BLaER1 treated with 17β-estradiol and CSF1 and Interleukin-3, amounts not matched to agents 10 nM and 100 nM (cell line): ENCODE results near the gene VCX3B.
"Not testable (repeated sequence)": the region's sequence is repeated elsewhere in the genome, so short reads cannot be mapped to it uniquely, and the experiment has no call there.

Experiments used
- H3K27ac ChIP-seq, 11 experiments: shearing (Covaris generic); formaldehyde crosslinking; 2 replicates each; pipeline ENCODE4 v1.8.1; 2022
- H3K27me3 ChIP-seq, 11 experiments: shearing (Covaris generic); formaldehyde crosslinking; 2 replicates each; pipeline ENCODE4 v1.8.1; 2022
- H3K36me3 ChIP-seq, 11 experiments: shearing (Covaris generic); formaldehyde crosslinking; 2 replicates each; pipeline ENCODE4 v1.8.1; 2022
- H3K4me1 ChIP-seq, 10 experiments: shearing (Covaris generic); formaldehyde crosslinking; 2 replicates each; pipeline ENCODE4 v1.8.1; 2022
- H3K4me2 ChIP-seq, 11 experiments: shearing (Covaris generic); formaldehyde crosslinking; 2 replicates each; pipeline ENCODE4 v1.8.1; 2022
- H3K4me3 ChIP-seq, 10 experiments: shearing (Covaris generic); formaldehyde crosslinking; 2 replicates each; pipeline ENCODE4 v1.8.1; 2022
- H3K9ac ChIP-seq, 11 experiments: shearing (Covaris generic); formaldehyde crosslinking; 2 replicates each; pipeline ENCODE4 v1.8.1; 2022
- H3K9me3 ChIP-seq, 11 experiments: shearing (Covaris generic); formaldehyde crosslinking; replicated peaks in 1 of 11; 2 replicates each; pipeline ENCODE4 v1.8.1; 2022
- H4K20me1 ChIP-seq, 11 experiments: shearing (Covaris generic); formaldehyde crosslinking; 2 replicates each; pipeline ENCODE4 v1.8.1; 2022
- Cebpa-rat ChIP-seq, 11 experiments: shearing (Covaris generic); IDR thresholded peaks; 2 replicates each; pipeline ENCODE4 v1.8.1; 2022

VCX3B gene

DNA sequence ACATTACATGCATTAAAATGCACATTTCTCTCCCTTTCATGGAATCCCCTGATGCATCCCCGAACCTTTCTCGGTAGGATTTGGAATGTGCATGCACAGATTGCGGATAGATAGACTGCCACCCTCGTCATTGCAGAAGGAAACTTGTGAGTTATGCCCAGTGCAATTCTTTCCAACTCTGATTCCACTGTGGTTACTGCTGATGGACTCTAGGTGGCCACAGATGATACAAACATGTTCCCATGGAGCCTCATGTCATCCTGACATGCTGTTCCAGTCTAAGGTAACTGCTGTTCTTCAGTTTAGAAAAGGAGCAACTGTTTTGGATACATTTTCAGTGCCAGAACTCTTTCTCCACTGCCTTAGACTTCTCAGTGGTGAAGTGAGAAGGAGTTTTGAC is 9.1 kb upstream of the VCX3B start:
- H3K4me1 ChIP-seq = peaks cover 0 to 6% (median 0%) of the 10 kb centered on the region in 10 experiments; a peak in 3 of 20 replicates
- H4K20me1 ChIP-seq = no peaks in the 10 kb centered on the region
- no peak overlapping the region for H3K4me2 ChIP-seq
- TF ChIP-seq Cebpa-rat (IDR thresholded peaks at IDR 0.05) = no peak
- H3K27ac ChIP-seq = no peak overlapping the region
- no peak overlapping the region for H3K4me3 ChIP-seq
- peaks cover 9 to 19% (median 14%) of the 10 kb centered on the region in 11 experiments; a peak in 21 of 22 replicates for H3K9me3 ChIP-seq
- no peak overlapping the region for H3K9ac ChIP-seq
- no peaks in the 10 kb centered on the region for H3K36me3 ChIP-seq
- no peaks in the 10 kb centered on the region for H3K27me3 ChIP-seq

DNA sequence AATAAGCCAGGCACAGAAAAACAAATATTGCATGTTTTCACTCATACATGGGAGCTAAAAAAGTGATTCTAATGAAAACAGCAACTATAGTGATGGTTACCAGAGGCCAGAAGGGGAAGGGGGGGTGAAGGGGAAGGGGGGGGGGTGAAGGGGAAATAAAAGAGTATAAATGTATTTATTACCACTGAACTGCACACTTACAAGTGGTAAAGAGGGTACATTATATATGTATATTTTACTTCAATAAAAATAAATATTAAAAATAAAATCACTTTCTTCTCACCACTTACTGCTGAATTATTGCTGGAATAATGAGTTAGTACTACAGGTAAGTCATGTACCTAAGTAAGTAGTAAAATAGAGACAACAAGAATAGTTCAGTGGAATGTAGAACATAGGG is 2.1 kb upstream of the VCX3B start:
- Histone ChIP-seq H3K4me3 (no peak overlapping the region), H3K27ac (no peak overlapping the region), H3K9me3 (peaks cover 9 to 19% (median 14%) of the 10 kb centered on the region in 11 experiments; a peak in 21 of 22 replicates), H3K9ac (no peak overlapping the region), H3K4me1 (peaks cover 0 to 9% (median 0%) of the 10 kb centered on the region in 10 experiments; a peak in 2 of 20 replicates), H3K36me3 (no peaks in the 10 kb centered on the region), H3K27me3 (no peaks in the 10 kb centered on the region), H3K4me2 (no peak overlapping the region), H4K20me1 (no peaks in the 10 kb centered on the region)
- TF ChIP-seq Cebpa-rat (IDR thresholded peaks at IDR 0.05) = no peak

DNA sequence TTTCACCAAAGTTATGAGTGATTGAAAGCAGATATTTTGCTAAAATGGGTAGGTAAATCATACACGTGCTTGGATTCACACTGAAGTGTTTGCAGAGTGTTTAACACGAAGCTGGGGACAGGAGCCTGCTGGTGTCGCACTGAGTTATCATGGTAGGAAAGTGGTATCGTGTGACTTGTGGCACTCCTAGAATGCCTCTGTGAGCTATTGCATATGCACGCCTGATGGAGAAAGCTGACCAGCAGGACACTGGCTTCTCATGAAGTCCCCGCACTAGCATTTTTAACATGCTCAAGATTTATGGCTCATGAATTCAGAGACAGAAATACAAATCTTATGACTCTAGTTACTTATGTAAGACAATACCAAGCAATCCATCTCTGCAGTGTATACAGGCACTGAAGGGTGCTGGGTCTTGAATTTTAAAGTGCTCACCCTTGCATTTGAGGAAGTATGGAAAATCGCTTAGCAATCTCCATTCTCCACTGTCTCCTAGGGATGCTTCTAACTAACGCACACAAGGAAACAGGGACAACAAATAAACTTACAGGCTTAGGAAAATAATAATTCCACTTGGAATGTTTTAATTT is 19.8 kb downstream of the VCX3B start:
- H3K27ac ChIP-seq = no peak overlapping the region
- no peak overlapping the region for H3K4me3 ChIP-seq
- no peaks in the 10 kb centered on the region for H4K20me1 ChIP-seq
- no peaks in the 10 kb centered on the region for H3K9me3 ChIP-seq
- no peaks in the 10 kb centered on the region for H3K4me1 ChIP-seq
- H3K27me3 ChIP-seq = no peaks in the 10 kb centered on the region
- TF ChIP-seq Cebpa-rat (IDR thresholded peaks at IDR 0.05) = no peak
- H3K36me3 ChIP-seq = no peaks in the 10 kb centered on the region
- H3K9ac ChIP-seq = no peak overlapping the region
- no peak overlapping the region for H3K4me2 ChIP-seq

DNA sequence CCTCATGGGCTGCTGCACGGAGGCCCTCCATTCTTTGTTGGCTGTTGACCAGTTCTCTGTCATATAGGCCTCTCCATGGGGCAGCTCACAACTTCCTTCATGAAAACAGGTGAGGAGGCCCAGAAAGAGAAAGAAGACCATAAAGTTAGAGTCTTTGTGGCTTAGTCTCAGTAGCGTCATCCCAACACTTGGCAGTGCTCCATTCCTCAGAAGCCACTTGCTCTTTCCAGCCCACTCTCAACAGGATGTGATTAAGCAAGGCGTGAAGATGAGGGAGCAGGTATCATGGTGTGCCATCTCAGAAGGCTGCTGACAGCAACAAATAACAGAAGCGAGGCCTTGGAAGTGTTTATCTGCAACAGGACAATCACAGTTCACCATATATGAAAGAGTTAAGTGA is 30.4 kb downstream of the VCX3B start:
- not testable (repeated sequence) for H3K27me3 ChIP-seq, H3K4me3 ChIP-seq, H4K20me1 ChIP-seq, H3K27ac ChIP-seq, H3K9me3 ChIP-seq, H3K4me1 ChIP-seq, H3K9ac ChIP-seq, H3K36me3 ChIP-seq, H3K4me2 ChIP-seq

DNA sequence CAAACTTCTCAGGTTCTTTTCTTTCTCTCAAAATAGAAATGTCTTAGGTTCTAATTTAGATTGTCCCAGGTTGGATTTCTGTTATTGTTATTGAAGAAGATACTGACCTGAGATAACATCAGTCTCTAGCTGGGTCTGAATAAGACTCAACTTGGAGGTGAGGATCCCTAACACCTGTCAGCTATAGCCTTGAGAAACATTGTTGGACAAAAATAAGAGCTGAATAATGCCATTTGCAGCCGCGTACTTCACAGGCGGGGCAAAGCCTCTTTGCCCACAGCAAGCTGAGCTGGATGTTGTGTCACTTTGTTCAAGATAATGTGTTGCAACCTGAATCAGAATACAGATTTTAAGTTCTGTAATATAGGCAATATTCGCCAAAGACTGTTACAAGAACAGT is 35.6 kb downstream of the VCX3B start:
- Histone ChIP-seq H3K27ac (no peak overlapping the region), H3K4me3 (no peak overlapping the region), H3K36me3 (no peaks in the 10 kb centered on the region), H3K27me3 (no peaks in the 10 kb centered on the region), H3K9me3 (no peaks in the 10 kb centered on the region), H3K4me1 (no peaks in the 10 kb centered on the region), H4K20me1 (no peaks in the 10 kb centered on the region), H3K9ac (no peak overlapping the region), H3K4me2 (no peak overlapping the region)
- no peak for TF ChIP-seq Cebpa-rat (IDR thresholded peaks at IDR 0.05)

DNA sequence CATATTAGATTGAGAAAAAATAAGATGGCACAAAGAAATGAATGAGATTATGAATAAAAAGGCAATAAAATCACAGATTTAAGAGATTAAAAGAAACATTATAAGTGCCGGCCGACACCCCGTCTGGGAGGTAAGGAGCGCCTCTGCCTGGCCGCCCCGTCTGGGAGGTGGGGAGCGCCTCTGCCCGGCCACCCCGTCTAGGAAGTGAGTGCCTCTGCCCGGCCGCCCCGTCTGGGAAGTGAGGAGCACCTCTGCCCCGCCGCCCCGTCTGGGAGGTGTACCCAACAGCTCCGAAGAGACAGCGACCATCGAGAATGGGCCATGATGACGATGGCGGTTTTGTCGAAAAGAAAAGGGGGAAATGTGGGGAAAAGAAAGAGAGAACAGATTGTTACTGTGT is 37.5 kb downstream of the VCX3B start:
- H3K9me3 ChIP-seq, H3K27ac ChIP-seq, H3K9ac ChIP-seq, H3K4me1 ChIP-seq, H3K4me3 ChIP-seq, H4K20me1 ChIP-seq, H3K4me2 ChIP-seq, H3K27me3 ChIP-seq, H3K36me3 ChIP-seq: not testable (repeated sequence)

DNA sequence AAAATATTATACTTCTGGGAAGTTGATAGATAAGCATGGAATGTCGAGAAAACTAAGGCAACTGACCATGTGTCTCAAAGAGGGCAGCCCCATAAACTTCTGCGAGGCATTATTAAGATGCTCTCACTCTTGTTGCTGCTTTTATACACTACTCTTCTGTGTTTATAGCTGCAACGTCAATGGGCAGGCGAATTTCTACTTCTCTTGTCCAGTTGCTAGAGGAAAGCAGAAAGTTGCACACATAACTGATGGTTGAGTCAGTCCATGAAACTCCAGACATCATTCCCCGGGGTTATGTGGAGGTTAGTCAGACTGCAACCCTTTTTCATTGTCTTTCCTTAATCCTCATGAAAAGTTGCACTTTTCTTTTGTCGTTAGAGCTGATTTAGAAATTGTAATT is 39.8 kb downstream of the VCX3B start:
- Histone ChIP-seq H4K20me1 (no peaks in the 10 kb centered on the region), H3K4me2 (no peak overlapping the region), H3K36me3 (no peaks in the 10 kb centered on the region), H3K9me3 (no peaks in the 10 kb centered on the region), H3K27me3 (no peaks in the 10 kb centered on the region), H3K4me3 (no peak overlapping the region), H3K27ac (no peak overlapping the region), H3K9ac (no peak overlapping the region), H3K4me1 (no peaks in the 10 kb centered on the region)
- no peak for TF ChIP-seq Cebpa-rat (IDR thresholded peaks at IDR 0.05)
